ENCODE data around the gene KCNK16.

Gene KCNK16

GRCh38 chr6:39273406-39273821 lies 49.1 kb downstream of the KCNK16 start:
- no peak for DNase-seq

GRCh38 chr6:39269961-39270360 lies 52.5 kb downstream of the KCNK16 start:
- no peak for DNase-seq

- no peak for DNase-seq
Measured at GRCh38 chr6:39268721-39269120, 53.8 kb downstream of the KCNK16 start.

- DNase-seq = no peak
Measured at GRCh38 chr6:39268171-39268570, 54.3 kb downstream of the KCNK16 start.

DNA sequence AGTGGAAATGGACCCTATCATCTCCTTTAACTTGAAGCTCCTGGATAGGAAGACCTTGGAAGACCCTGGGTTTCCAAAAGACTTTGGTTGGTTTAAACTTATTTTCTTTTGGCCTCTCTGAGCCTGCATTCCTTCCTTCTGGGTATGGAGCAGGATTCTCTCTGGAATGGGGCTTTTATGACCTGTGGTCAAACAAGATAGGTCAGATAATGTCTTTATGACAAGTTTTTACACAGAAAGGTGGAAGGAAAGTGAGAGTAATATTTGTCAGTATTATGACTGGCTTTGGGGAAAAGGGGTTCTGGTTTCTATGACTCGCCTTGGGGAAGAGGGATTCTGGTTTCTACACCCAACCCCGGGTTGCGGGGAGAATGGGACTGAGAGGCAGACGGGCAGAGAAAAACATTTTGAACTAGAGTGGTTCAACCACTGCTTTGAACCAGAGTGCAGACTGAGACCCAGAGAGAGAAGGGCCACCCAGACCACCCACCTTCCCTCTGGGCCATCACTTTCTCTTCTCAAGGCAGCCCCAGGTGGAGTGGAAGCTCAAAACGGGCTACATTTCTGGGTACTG lies 55.6 kb downstream of the KCNK16 start:
- DNase-seq = no peak

- DNase-seq = no peak
Measured at GRCh38 chr6:39266375-39266774, 56.1 kb downstream of the KCNK16 start.
